IPS DF 6.9 (cell line): ENCODE data around the gene IL17RB.

Experiments used
- DNase-seq: peaks from one replicate; pipeline ENCODE4 v3.0.0-alpha.2; 2013; ENCODE audit warnings: low read depth, low spot score
- H3K27ac ChIP-seq: one replicate; pipeline ENCODE4 v1.5.1; 2013; ENCODE audit warnings: low read length, control low read depth
- H3K27me3 ChIP-seq: 2 replicates; pipeline ENCODE4 v1.6.1; 2013; ENCODE audit warnings: mild to moderate bottlenecking, low read length; ENCODE audit not compliant: control insufficient read depth, insufficient read depth
- H3K36me3 ChIP-seq: 2 replicates; pipeline ENCODE4 v1.6.1; 2013; ENCODE audit warnings: low read length; ENCODE audit not compliant: control insufficient read depth, insufficient read depth
- H3K4me1 ChIP-seq: 2 replicates; pipeline ENCODE4 v1.6.1; 2013; ENCODE audit warnings: low read length; ENCODE audit not compliant: control insufficient read depth, insufficient read depth
- H3K4me3 ChIP-seq: 2 replicates; pipeline ENCODE4 v1.5.1; 2013; ENCODE audit warnings: mild to moderate bottlenecking, low read length
- H3K9me3 ChIP-seq: 2 replicates; pipeline ENCODE4 v1.6.1; 2013; ENCODE audit warnings: low read length, inconsistent platforms; ENCODE audit not compliant: control insufficient read depth, insufficient read depth
- WGBS: extraction: QIAGEN DNeasy Blood & Tissue Kit; methylation state at CpG from one replicate; pipeline ENCODE4 v1.1.7; 2013; ENCODE audit warnings: mixed read lengths, missing lambda C conversion rate; ENCODE audit not compliant: insufficient read length, insufficient coverage; 5-methylcytosine and 5-hydroxymethylcytosine counted together

IL17RB gene

GRCh38 chr3:53820756-53821580 lies 25.4 kb upstream of the IL17RB start:
- H3K4me1 ChIP-seq, result no peaks in the 10 kb centered on the region
- no peak overlapping the region for H3K27ac ChIP-seq
- WGBS, result no CpG with 5 or more reads among the region's 21 CpGs
- no peak overlapping the region for H3K4me3 ChIP-seq
- no peaks in the 10 kb centered on the region for H3K9me3 ChIP-seq
- DNase-seq, result no peak
- no peaks in the 10 kb centered on the region for H3K27me3 ChIP-seq
- peaks cover 18% of the 10 kb centered on the region; the same call in 1 of the 2 replicates for H3K36me3 ChIP-seq

- no peaks in the 10 kb centered on the region for H3K4me1 ChIP-seq
- no peak overlapping the region for H3K27ac ChIP-seq
- H3K27me3 ChIP-seq, result no peaks in the 10 kb centered on the region
- DNase-seq, result no peak
- no peak overlapping the region for H3K4me3 ChIP-seq
- H3K36me3 ChIP-seq, result peaks cover 18% of the 10 kb centered on the region; the same call in 1 of the 2 replicates
- no peaks in the 10 kb centered on the region for H3K9me3 ChIP-seq
- WGBS, result no CpG with 5 or more reads among the region's 5 CpGs
Measured at GRCh38 chr3:53821631-53822121, 24.7 kb upstream of the IL17RB start.

- H3K27me3 ChIP-seq, result no peaks in the 10 kb centered on the region
- peaks cover 14% of the 10 kb centered on the region; the same call in 1 of the 2 replicates for H3K36me3 ChIP-seq
- no peaks in the 10 kb centered on the region for H3K9me3 ChIP-seq
- H3K4me3 ChIP-seq, result no peak overlapping the region
- H3K4me1 ChIP-seq, result no peaks in the 10 kb centered on the region
- no peak for DNase-seq
- no peak overlapping the region for H3K27ac ChIP-seq
- WGBS, result no CpG with 5 or more reads among the region's 14 CpGs
Measured at GRCh38 chr3:53822331-53822741, 24.0 kb upstream of the IL17RB start.

- no peaks in the 10 kb centered on the region for H3K9me3 ChIP-seq
- H3K27me3 ChIP-seq, result no peaks in the 10 kb centered on the region
- H3K4me3 ChIP-seq, result no peak overlapping the region
- no peak for DNase-seq
- H3K4me1 ChIP-seq, result no peaks in the 10 kb centered on the region
- H3K36me3 ChIP-seq, result peaks cover 12% of the 10 kb centered on the region; the same call in 1 of the 2 replicates
- no CpG with 5 or more reads among the region's 67 CpGs for WGBS
- no peak overlapping the region for H3K27ac ChIP-seq
Measured at GRCh38 chr3:53823026-53823955, 23.1 kb upstream of the IL17RB start.

- WGBS, result no CpG with 5 or more reads among the region's 10 CpGs
- Histone ChIP-seq H3K4me1 (no peaks in the 10 kb centered on the region), H3K9me3 (no peaks in the 10 kb centered on the region), H3K4me3 (no peak overlapping the region), H3K27ac (no peak overlapping the region), H3K27me3 (no peaks in the 10 kb centered on the region), H3K36me3 (peaks cover 9% of the 10 kb centered on the region; the same call in 1 of the 2 replicates)
- DNase-seq, result no peak
Measured at GRCh38 chr3:53823956-53824657, 22.3 kb upstream of the IL17RB start.

- Histone ChIP-seq H3K4me3 (no peak overlapping the region), H3K27ac (no peak overlapping the region), H3K27me3 (no peaks in the 10 kb centered on the region), H3K9me3 (no peaks in the 10 kb centered on the region), H3K36me3 (0 out of 2 replicates have a peak, but pooled peaks cover 4% of the 10 kb centered on the region), H3K4me1 (no peaks in the 10 kb centered on the region)
- no CpG with 5 or more reads among the region's 4 CpGs for WGBS
- DNase-seq, result no peak
Measured at GRCh38 chr3:53824795-53825194, 21.6 kb upstream of the IL17RB start.

- Histone ChIP-seq H3K4me3 (no peak overlapping the region), H3K27ac (no peak overlapping the region), H3K27me3 (no peaks in the 10 kb centered on the region), H3K36me3 (0 out of 2 replicates have a peak, but pooled peaks cover 4% of the 10 kb centered on the region), H3K4me1 (no peaks in the 10 kb centered on the region), H3K9me3 (no peaks in the 10 kb centered on the region)
- no CpG with 5 or more reads among the region's 1 CpG for WGBS
- no peak for DNase-seq
Measured at GRCh38 chr3:53826048-53826447, 20.3 kb upstream of the IL17RB start.

- WGBS, result no CpG with 5 or more reads among the region's 1 CpG
- no peak for DNase-seq
- Histone ChIP-seq H3K4me1 (no peaks in the 10 kb centered on the region), H3K4me3 (no peak overlapping the region), H3K27ac (no peak overlapping the region), H3K36me3 (no peaks in the 10 kb centered on the region), H3K9me3 (no peaks in the 10 kb centered on the region), H3K27me3 (no peaks in the 10 kb centered on the region)
Measured at GRCh38 chr3:53828581-53828980, 17.8 kb upstream of the IL17RB start.

- no peak overlapping the region for H3K4me3 ChIP-seq
- H3K4me1 ChIP-seq, result no peaks in the 10 kb centered on the region
- no peak overlapping the region for H3K27ac ChIP-seq
- no CpG with 5 or more reads among the region's 2 CpGs for WGBS
- H3K9me3 ChIP-seq, result no peaks in the 10 kb centered on the region
- no peak for DNase-seq
- H3K36me3 ChIP-seq, result no peaks in the 10 kb centered on the region
- H3K27me3 ChIP-seq, result no peaks in the 10 kb centered on the region
Measured at GRCh38 chr3:53829605-53830004, 16.8 kb upstream of the IL17RB start.

- Histone ChIP-seq H3K4me3 (no peak overlapping the region), H3K27me3 (no peaks in the 10 kb centered on the region), H3K36me3 (no peaks in the 10 kb centered on the region), H3K27ac (no peak overlapping the region), H3K4me1 (no peaks in the 10 kb centered on the region), H3K9me3 (no peaks in the 10 kb centered on the region)
- WGBS, result no CpG with 5 or more reads among the region's 6 CpGs
- DNase-seq, result no peak
Measured at GRCh38 chr3:53830944-53831343, 15.4 kb upstream of the IL17RB start.
